ENCODE measurements around the gene HOXC12. TPM values are rescaled to one million over a fixed set of nuclear protein-coding genes. Genes with fewer than 3 reads are reported as not detected.
A peak's percentile ranks its signal among the peaks of the same experiment; 100 is the strongest.

The HOXC12 gene
- total and polyA plus RNA-seq, 7 donors, result not detected

- Histone ChIP-seq H3K9me3 (no peaks in the 10 kb centered on the region), H3K4me3 (no peak overlapping the region), H3K27ac (no peak overlapping the region), H3K27me3 (peaks cover 83 to 100% (median 99%) of the 10 kb centered on the region in 3 donors), H3K4me1 (peaks cover 0 to 26% (median 23%) of the 10 kb centered on the region in 4 donors), H3K36me3 (no peaks in the 10 kb centered on the region)
- TF ChIP-seq EP300 (IDR thresholded peaks at IDR 0.05) (no peak), POLR2AphosphoS5 (IDR thresholded peaks at IDR 0.05) (no peak), CTCF (IDR thresholded peaks at IDR 0.05) (no peak), POLR2A (IDR thresholded peaks at IDR 0.05) (no peak)
- no peak for DNase-seq
- 8 to 9% methylated on average over 31 of the region's 31 CpGs for WGBS, 2 donors
- intact Hi-C loops (cut with DNase I), result loop anchor here (10.0 kb wide), 1 partner anchor 370 kb away; no protein-coding TSS in a partner anchor
These were observed 50.3 kb downstream of the HOXC12 start for GRCh38 chr12:54004841-54005530.

GRCh38 chr12:54005531-54005852, 50.8 kb downstream of the HOXC12 start:
- peaks cover 0 to 20% (median 18%) of the 10 kb centered on the region in 4 donors for H3K4me1 ChIP-seq
- H3K27ac ChIP-seq, result no peak overlapping the region
- intact Hi-C loops (cut with DNase I), result loop anchor here (10.0 kb wide), 1 partner anchor 369 kb away; no protein-coding TSS in a partner anchor
- WGBS, 2 donors, result 4 to 5% methylated on average over 26 of the region's 26 CpGs
- no peaks in the 10 kb centered on the region for H3K9me3 ChIP-seq
- DNase-seq, result no peak
- TF ChIP-seq POLR2AphosphoS5 (IDR thresholded peaks at IDR 0.05) (no peak), EP300 (IDR thresholded peaks at IDR 0.05) (no peak), CTCF (IDR thresholded peaks at IDR 0.05) (no peak), POLR2A (IDR thresholded peaks at IDR 0.05) (no peak)
- no peak overlapping the region for H3K4me3 ChIP-seq
- no peaks in the 10 kb centered on the region for H3K36me3 ChIP-seq
- peaks cover 83 to 100% (median 99%) of the 10 kb centered on the region in 3 donors for H3K27me3 ChIP-seq

DNA sequence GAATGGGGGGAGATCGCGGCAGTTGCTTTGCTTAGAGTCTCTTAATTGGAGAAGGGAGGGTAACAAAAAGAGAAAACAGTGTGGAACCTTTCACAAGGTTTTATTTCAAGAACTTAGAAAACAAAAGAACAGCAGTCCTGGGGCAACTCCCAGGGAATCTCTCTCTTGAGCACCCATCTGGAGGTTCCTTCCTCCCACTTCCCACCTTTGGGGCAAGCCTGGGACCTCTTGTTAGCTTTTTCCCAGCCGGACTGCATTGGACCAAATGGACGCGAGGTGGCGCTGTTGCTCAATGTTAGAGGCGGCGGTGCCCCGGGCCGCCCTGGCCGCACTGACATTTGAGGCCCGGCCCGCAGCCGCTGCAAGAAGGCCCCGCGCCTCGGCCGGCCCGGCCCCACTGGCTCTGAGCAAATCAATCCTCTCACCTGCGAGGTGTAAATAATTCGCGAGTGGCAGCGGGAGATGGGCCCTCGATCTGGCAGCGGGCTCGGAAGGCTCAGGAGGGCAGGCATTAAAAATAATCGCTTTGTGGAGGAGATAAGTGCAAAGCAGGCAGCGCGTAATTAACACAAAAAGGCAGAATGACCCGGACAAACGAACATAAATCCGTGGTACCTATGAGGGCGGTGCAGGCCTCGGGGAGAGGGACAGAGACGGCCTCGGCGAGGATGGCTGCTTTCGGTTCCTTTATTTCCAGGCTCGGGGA, 51.3 kb downstream of the HOXC12 start:
- peaks cover 0 to 18% (median 15%) of the 10 kb centered on the region in 4 donors for H3K4me1 ChIP-seq
- peak overlapping the region in 2 of 4 donors; percentile 13 to 16 for H3K4me3 ChIP-seq
- WGBS, 2 donors, result 2% methylated on average over 39 of the region's 39 CpGs
- intact Hi-C loops (cut with DNase I), result loop anchor here (1.0 to 10.0 kb wide), 2 partner anchors 184 to 369 kb away; no protein-coding TSS in a partner anchor
- H3K27me3 ChIP-seq, result peaks cover 82 to 100% (median 99%) of the 10 kb centered on the region in 3 donors
- H3K36me3 ChIP-seq, result no peaks in the 10 kb centered on the region
- no peaks in the 10 kb centered on the region for H3K9me3 ChIP-seq
- DNase-seq, result peak; percentile 91
- TF ChIP-seq POLR2A (IDR thresholded peaks at IDR 0.05) (no peak), CTCF (IDR thresholded peaks at IDR 0.05) (peak; percentile 83 to 93 (median 89))
- H3K27ac ChIP-seq, result no peak overlapping the region

DNA sequence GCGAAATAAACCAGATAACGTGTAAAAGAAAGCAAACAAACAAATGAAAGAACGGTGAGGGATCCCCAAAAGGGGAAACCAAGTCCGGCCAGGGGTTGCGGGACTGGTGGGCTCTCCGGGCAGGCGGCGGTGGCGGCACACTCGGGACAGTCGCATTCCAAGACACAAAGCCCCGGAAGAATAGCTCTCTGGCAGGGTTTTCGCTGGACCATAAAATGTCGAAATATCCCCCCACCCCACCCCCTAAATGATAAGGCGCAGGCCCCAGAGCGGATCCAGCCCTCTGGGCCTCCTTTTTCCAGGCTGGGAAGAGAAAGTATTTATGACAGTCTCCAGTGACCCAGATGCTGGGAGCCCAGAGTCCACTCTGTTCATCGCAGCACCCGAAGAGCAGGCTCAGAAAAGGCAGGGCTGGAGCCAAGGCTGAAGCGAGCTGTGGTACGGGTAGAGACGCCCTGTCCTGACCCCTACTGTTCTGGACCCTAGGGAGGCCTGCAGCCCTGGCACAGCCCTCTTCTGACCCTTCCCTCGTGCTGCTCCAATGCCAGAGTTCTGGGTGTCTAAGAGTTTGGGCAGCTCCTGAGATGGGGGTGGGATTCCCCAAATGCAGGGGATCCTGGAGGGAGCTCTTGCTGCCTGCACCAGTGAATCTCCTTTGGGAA, 52.0 kb downstream of the HOXC12 start:
- WGBS, 2 donors, result 6 to 13% methylated on average over 22 of the region's 22 CpGs
- Histone ChIP-seq H3K4me1 (peaks cover 0 to 18% (median 15%) of the 10 kb centered on the region in 4 donors), H3K36me3 (no peaks in the 10 kb centered on the region), H3K9me3 (no peaks in the 10 kb centered on the region), H3K27ac (no peak overlapping the region), H3K4me3 (peak overlapping the region in 1 of 4 donors; percentile 13), H3K27me3 (peaks cover 81 to 100% (median 99%) of the 10 kb centered on the region in 3 donors)
- TF ChIP-seq CTCF (IDR thresholded peaks at IDR 0.05) (no peak), POLR2AphosphoS5 (IDR thresholded peaks at IDR 0.05) (no peak), POLR2A (IDR thresholded peaks at IDR 0.05) (no peak)
- intact Hi-C loops (cut with DNase I), result loop anchor here (1.0 to 10.0 kb wide), 2 partner anchors 184 to 368 kb away; no protein-coding TSS in a partner anchor
- no peak for DNase-seq
